GM18502 (cell line): ENCODE data around the gene CCL3.
"Not testable (repeated sequence)": the region's sequence is repeated elsewhere in the genome, so short reads cannot be mapped to it uniquely, and the experiment has no call there.

Experiments used
- ATAC-seq: cut with Tn5 transposase; IDR thresholded peaks from one replicate; pipeline ENCODE4 v1.9.1; 2021; ENCODE audit warnings: mild to moderate bottlenecking; ENCODE audit not compliant: unreplicated experiment, poor library complexity

CCL3 gene

DNA sequence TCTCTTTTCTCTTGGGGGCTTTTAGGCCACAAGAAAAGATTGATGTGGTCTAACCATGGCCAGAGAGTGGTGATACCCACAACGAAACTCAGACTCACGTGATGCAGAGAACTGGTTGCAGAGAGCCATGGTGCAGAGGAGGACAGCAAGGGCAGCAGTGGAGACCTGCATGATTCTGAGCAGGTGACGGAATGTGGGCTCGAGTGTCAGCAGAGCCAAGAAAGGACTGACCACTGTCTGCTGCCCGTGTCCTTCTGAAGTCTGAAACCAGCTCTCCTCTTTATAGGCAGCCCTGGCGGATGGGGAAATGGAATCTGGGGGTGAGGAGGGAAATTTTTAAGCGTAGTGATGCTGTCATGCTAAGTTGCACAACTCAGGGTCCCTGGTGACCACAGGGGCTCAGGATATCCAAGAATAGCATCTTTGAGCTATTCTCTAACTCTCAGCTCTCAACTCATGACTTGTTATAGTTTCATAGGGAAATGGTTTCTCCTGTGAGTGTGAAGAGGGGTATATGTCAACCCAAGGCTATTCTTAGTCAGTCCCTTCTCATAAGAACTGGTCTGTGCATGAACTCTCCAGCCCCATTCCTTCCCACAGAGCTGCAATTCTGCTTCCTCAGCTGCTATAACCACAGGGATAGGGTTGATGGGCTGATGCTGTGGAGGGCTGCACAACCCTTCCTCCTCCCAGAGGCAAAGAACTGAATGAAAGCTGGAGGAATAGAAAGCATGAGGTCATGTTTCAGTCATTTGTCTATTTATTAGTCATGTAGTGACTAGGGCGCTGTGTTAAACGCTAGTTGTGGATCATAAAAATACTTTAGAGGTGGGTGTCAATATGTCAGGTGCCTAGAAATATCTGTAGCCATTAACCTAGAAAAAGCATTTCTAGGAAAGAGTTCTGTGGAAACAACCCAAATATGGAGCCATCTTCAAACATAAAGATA is at the start of gene CCL3:
Gene CCL3, minus strand, starts transcription at position 256 of the 949 bp plus-strand sequence. Its CDS starts 85 bp downstream, at position 171.
- peak; percentile 67 for ATAC-seq

- no peak for ATAC-seq
These were observed 46.5 kb upstream of the CCL3 start for GRCh38 chr17:36136439-36136838.

GRCh38 chr17:36136036-36136435 is 46.1 kb upstream of the CCL3 start:
- ATAC-seq = no peak

DNA sequence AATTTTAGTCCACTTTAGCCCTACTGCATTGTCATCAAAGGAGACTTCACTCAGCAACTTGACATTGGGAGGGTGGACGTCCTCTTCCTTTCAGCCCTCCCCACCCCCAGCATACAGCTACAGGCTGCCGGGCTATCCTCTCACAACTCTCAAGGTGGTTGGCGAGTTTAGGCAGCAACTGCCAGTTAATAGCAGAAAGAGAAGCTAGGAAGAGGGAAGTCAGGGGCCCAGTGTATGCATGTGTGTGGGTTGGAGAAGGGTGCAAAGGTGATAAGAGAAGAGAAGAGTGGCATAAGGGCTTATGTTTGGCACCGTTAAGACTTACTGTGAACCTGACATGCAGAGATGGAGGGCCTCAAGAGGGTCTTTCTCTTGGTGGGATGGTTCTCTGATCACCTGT is 45.5 kb upstream of the CCL3 start:
- no peak for ATAC-seq

DNA sequence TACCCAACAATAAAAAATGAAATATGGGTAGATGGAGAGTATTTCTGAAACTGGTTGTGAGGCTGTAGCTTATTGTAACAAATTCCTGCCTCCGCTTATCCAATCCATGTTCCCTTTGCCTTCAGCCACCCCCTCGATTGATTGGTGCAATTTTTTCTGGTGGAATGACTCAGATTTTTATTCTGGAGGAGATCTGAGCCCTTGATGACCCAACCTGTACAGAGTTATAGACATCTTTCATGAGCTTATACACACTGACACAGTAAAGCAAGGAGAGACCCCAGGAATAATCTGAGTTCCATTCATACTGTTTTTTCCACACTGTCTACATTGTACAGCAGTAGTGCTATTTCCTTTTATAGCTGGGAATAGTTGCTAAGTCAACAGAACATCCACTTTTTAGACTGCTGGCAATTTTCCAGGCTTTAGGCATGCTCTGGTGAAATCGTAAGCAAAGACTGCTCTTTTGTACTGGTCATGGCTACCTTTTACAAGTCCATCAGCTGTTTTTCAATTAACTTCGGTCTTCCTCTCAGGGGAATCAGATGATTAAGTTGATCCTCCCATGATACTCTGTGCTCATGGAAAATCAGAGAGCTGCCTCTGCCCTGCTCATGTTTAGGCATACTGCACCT is 43.8 kb upstream of the CCL3 start:
- ATAC-seq = no peak

GRCh38 chr17:36132421-36132831 is 42.5 kb upstream of the CCL3 start:
- no peak for ATAC-seq

DNA sequence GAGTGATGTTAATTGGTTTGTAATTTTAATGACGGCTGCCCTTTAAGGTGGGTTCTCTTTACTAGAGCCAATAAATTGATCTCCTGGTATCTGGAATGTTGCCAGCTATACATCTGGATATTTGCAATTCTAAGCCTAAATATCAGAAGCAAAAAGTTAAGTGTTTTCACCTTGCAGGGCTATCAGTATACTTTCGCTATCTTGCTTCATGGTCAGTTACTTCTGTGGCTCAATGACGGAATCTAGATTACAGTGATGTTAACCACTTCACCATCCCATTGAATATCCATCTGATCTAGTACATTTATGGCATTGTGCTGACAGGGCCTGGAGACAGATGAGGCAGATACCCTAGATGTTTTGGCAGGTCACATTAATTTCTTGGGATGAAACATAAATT is 42.0 kb upstream of the CCL3 start:
- ATAC-seq = no peak

DNA sequence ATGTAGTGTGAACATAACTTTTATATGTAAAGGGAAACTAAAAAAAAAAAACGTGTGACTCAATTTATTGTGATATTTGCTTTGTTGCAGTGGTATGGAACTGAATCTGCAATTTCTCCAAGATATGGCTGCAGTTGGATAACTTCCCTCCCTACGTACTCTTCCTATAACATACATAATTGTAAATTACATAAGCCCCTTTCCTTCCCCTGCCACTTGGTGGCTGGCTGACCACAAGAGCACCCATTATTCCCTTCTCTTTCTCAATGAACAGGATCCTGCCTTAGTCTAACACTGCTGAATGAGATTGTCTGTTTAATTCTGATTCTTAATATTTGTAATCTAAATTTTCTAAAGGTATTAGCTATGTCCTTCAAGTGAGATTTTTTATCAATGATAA is 41.5 kb upstream of the CCL3 start:
- no peak for ATAC-seq

DNA sequence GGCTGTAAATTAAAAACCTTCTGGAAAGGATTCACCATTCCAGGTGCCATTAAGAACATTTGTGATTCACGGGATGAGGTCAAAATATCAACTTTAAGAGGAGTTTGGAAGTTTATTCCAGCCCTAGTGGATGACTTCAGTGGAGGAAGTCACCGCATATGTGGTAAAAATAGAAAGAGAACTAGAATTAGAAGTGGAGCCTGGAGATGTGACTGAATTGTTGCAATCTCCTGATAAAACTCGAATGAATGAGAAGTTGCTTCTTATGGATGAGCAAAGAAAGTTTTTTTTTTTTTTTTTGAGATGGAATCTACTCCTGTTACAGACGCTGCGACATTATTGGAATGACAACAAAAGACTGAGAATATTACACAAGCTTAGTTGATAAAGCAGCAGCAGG is 40.4 kb upstream of the CCL3 start:
- no peak for ATAC-seq

DNA sequence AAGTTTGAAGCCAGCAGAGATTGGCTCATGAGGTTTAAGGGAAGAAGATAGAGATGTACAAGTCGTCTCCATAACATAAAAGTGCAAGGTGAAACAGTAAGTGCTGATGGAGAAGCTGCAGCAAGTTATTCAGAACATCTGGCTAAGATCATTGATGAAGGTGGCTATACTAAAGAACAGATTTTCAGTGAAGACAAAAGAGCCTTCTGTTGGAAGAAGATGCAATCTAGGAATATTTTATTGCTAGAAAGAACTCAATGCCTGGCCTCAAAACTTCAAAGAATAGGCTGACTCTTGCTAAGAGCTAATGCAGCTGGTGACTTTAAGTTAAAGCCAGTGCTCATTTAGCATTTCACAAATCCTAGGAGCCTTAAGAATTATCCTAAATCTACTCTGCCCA is 39.7 kb upstream of the CCL3 start:
- no peak for ATAC-seq

DNA sequence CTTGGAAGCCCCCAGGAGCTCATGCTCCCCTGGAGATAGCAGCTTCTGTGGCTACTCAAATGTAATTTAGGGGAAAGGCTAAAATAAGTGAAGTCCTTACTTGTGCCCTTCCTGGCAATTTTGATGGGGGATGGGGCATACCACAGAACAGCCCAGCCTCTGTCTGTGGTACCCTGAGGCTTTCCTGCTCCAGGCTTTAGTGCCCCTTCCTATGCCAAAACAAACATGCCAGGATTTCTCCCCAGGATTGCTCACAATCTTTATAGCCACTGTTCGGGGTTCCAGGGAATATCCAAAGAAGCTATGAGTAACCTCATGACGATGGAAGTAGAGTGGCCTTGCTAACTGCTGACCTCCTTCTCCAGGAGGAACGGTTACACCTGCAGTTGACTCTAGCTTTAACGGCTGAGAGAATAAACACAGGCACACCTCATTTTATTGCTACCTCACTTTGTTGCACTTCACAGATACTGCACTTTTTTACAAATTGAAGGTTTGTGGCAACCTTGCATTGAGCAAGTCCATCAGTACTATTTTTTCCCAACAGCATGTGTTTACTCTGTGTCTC is 38.6 kb upstream of the CCL3 start:
- no peak for ATAC-seq

DNA sequence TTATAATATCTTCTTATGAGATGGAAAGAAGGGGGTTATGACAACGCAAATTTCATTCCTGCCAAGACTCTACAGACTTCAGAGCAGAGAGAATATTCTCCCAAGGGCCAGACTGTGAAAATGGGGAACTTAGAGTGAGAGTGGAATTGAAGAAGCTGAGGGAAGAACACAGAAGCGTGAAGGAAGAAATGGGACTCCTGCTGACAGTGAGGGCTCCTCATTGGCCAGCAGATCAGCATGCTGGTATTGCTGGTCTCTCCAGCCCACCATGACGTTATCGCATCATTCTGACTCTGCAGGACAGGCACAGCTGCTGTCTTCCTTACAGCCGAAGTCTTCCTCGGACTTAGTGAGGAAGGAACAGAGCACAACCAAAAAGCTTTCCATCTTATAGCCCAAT is 38.0 kb upstream of the CCL3 start:
- no peak for ATAC-seq

DNA sequence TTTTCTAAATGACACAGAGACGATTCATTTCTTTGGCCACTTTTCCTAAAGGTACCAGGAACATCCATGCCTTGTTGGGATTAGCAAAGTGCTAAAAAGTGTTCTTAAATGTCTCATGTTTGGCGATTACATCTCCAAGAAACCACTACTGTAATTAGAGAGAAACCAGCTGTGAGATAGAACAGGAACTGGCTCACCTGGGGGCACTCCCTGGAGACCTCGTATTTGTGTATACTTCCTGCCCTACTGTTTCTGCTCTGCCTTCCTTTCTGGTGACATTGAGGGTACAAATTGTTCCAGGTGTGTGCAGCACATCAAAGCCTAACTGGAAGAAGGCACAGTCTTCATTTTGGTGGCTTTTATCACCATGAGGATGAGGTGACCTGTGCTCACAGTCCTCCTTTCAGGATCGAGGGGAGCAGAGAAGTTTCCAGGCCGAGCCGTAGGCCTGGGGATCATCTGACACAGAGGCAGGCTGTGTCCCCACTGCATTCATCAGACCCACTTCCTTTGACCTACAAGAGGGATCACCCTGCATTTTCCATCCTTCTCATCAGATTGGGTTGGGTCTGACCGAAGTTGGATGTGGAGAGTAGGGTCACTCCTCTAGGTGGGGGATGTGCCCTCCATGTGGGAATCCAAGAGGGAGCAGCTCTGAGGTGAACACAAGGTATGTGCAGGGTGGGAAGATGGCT is 37.4 kb upstream of the CCL3 start:
- ATAC-seq = no peak

DNA sequence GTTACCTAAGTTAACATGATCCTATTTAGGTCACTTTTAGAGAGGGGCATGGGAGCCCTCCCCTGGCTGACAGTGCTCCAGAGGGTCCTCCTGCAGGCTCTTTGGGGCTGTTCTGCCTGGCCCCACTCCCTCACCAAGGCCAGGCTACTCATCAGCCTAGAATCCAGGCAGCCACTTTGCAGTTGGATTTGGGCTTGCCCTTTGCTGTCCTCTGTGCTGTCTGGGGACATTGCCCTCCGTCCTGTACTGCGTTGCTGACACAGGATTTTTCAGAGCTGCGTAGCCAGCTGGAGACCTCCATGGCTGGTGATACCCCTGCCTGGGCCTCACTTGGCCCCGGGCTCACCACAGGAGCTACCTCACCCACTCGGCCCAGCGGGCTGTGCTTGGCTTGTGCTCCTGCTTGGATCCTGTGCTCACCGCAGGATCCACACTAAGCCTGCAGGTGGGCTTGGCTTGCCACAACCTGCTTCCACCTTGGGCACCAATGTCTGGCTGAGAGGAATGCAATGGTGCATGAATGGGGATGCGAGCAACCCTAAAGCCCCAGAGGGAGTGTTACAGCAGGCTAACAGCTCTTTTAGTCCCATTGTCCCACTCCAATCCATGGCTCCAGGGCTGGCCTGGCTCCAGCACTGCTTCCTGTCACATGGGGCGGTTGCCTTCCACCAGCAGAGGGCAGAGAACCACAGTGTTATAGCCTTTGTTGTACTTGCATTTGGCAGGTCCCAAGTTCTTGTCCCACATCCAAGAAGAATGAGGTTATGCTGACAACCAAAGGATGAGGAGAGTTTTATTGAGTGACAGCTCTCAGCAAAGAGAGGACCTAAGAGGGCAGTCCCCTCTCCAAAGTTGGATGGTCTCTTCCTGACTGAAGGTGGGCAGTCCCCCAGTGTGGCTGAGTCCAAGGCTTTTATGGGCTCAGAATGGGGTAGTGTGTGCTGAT is 35.2 kb upstream of the CCL3 start:
- ATAC-seq = no peak

GRCh38 chr17:36123431-36123830 is 33.5 kb upstream of the CCL3 start:
- ATAC-seq = no peak

DNA sequence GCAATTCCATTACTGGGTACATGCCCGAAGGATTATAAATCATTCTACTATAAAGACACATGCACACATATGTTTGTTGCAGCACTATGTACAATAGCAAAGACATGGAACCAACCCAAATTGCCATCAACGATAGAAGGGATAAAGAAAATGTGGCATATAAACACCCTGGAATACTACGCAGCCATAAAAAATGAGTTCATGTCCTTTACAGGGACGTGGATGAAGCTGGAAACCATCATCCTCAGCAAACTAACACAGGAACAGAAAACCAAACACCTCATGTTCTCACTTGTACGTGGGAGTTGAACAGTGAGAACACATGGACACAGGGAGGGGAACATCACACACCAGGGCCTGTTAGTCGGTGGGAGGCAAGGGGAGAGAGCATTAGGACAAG is 31.2 kb upstream of the CCL3 start:
- not testable (repeated sequence) for ATAC-seq

GRCh38 chr17:36120221-36120620 is 30.3 kb upstream of the CCL3 start:
- no peak for ATAC-seq

- ATAC-seq = no peak
These were observed 28.8 kb upstream of the CCL3 start for GRCh38 chr17:36118477-36119353.
